Neural progenitor cell (in vitro differentiated cells): Measurements from ENCODE around the gene LMF1. TPM values are rescaled to one million over a fixed set of nuclear protein-coding genes. Genes with fewer than 3 reads are reported as not detected.

Source experiments
- DNase-seq: peaks from one replicate; pipeline ENCODE4 v3.0.0-alpha.2; 2016; ENCODE audit warnings: low spot score
- H2AFZ ChIP-seq: fragments of 200-600 bp; sonication (generic); replicated peaks from 2 replicates; pipeline ENCODE4 v1.6.1; 2016; ENCODE audit warnings: antibody characterized with exemption
- H3F3A ChIP-seq: fragments of 200-600 bp; sonication (generic); 2 replicates; pipeline ENCODE4 v1.6.1; 2016; ENCODE audit warnings: antibody characterized with exemption, low read depth
- H3K27ac ChIP-seq: fragments of 200-600 bp; sonication (generic); 2 replicates; pipeline ENCODE4 v1.5.1; 2016; ENCODE audit warnings: mild to moderate bottlenecking
- H3K27me3 ChIP-seq: fragments of 200-600 bp; sonication (generic); 2 replicates; pipeline ENCODE4 v1.6.1; 2016; ENCODE audit warnings: mild to moderate bottlenecking, moderate library complexity
- H3K36me3 ChIP-seq: fragments of 200-600 bp; sonication (generic); 2 replicates; pipeline ENCODE4 v1.5.1; 2016
- H3K4me1 ChIP-seq: fragments of 200-600 bp; sonication (generic); 2 replicates; pipeline ENCODE4 v1.6.1; 2016; ENCODE audit warnings: mixed run types
- H3K4me2 ChIP-seq: fragments of 200-600 bp; sonication (generic); 2 replicates; pipeline ENCODE4 v1.6.1; 2016
- H3K4me3 ChIP-seq: fragments of 200-600 bp; sonication (generic); 2 replicates; pipeline ENCODE4 v1.5.1; 2016
- H3K79me2 ChIP-seq: fragments of 200-600 bp; sonication (generic); 2 replicates; pipeline ENCODE4 v1.6.1; 2016; ENCODE audit warnings: low read depth
- H3K9ac ChIP-seq: fragments of 200-600 bp; sonication (generic); 2 replicates; pipeline ENCODE4 v1.6.1; 2016
- H3K9me3 ChIP-seq: fragments of 200-600 bp; sonication (generic); 2 replicates; pipeline ENCODE4 v1.5.1; 2016; ENCODE audit warnings: low read depth
- H4K20me1 ChIP-seq: fragments of 200-600 bp; sonication (generic); 2 replicates; pipeline ENCODE4 v1.6.1; 2016; ENCODE audit warnings: low read depth
- H3K27ac Mint-ChIP-seq: 3 replicates; pipeline ENCODE4 v1.8.0; 2021; ENCODE audit warnings: mixed read lengths
- H3K27me3 Mint-ChIP-seq: 2 replicates; pipeline ENCODE4 v1.8.0; 2022; ENCODE audit warnings: low read depth, mild to moderate bottlenecking, inconsistent platforms, moderate library complexity, mixed read lengths; ENCODE audit not compliant: insufficient read depth
- H3K36me3 Mint-ChIP-seq: 3 replicates; pipeline ENCODE4 v1.8.0; 2021; ENCODE audit warnings: mixed read lengths
- H3K4me1 Mint-ChIP-seq: 3 replicates; pipeline ENCODE4 v1.8.0; 2021; ENCODE audit warnings: mixed read lengths
- H3K4me3 Mint-ChIP-seq: 3 replicates; pipeline ENCODE4 v1.8.0; 2021; ENCODE audit warnings: mild to moderate bottlenecking, moderate library complexity, mixed read lengths
- H3K9me3 Mint-ChIP-seq: 3 replicates; pipeline ENCODE4 v1.8.0; 2020; ENCODE audit warnings: mixed read lengths
- EZH2 ChIP-seq: fragments of 200-600 bp; sonication (generic); IDR thresholded peaks from 2 replicates; pipeline ENCODE4 v1.6.1; 2017; ENCODE audit warnings: antibody characterized with exemption, mild to moderate bottlenecking, moderate library complexity
- EZH2phosphoT487 ChIP-seq: fragments of 200-600 bp; sonication (generic); IDR thresholded peaks from 2 replicates; pipeline ENCODE4 v1.6.1; 2017; ENCODE audit warnings: antibody characterized with exemption
- total RNA-seq: library from RNA; depleted of rRNA; stranded (reverse); fragments of >200 nt; gene quantifications from 2 replicates; pipeline ENCODE4 v1.2.3, GENCODE V29; 2015; ENCODE audit warnings: low replicate concordance
- TF ChIP-seq, protein P1 (sequence below): fragments of 200-600 bp; sonication (generic); IDR thresholded peaks from 2 replicates; pipeline ENCODE4 v1.5.1; 2017; ENCODE audit warnings: antibody characterized with exemption, mild to moderate bottlenecking

Gene LMF1
- total RNA-seq, 1 donor from 2014 or later = 3.4 TPM

GRCh38 chr16:976389-976931 is 5.7 kb upstream of the LMF1 start:
- H3K9ac ChIP-seq = no peak overlapping the region
- no peaks in the 10 kb centered on the region for H3K9me3 ChIP-seq
- H2AFZ ChIP-seq = no peak overlapping the region
- peaks cover 14% of the 10 kb centered on the region for H4K20me1 ChIP-seq
- Mint-ChIP-seq H3K4me3 (no peak overlapping the region), H3K4me1 (peaks cover 31% of the 10 kb centered on the region), H3K9me3 (no peaks in the 10 kb centered on the region), H3K36me3 (no peaks in the 10 kb centered on the region), H3K27ac (peak overlapping the region; percentile 37), H3K27me3 (peaks cover 26% of the 10 kb centered on the region)
- no peak for DNase-seq
- no peak overlapping the region for H3K4me3 ChIP-seq
- H3K4me1 ChIP-seq = peaks cover 22% of the 10 kb centered on the region
- no peak overlapping the region for H3K4me2 ChIP-seq
- no peak overlapping the region for H3K27ac ChIP-seq
- H3K79me2 ChIP-seq = no peaks in the 10 kb centered on the region
- H3K36me3 ChIP-seq = no peaks in the 10 kb centered on the region
- TF ChIP-seq EZH2 = no peak
- TF ChIP-seq EZH2phosphoT487 = no peak
- TF ChIP-seq, protein P1, sequence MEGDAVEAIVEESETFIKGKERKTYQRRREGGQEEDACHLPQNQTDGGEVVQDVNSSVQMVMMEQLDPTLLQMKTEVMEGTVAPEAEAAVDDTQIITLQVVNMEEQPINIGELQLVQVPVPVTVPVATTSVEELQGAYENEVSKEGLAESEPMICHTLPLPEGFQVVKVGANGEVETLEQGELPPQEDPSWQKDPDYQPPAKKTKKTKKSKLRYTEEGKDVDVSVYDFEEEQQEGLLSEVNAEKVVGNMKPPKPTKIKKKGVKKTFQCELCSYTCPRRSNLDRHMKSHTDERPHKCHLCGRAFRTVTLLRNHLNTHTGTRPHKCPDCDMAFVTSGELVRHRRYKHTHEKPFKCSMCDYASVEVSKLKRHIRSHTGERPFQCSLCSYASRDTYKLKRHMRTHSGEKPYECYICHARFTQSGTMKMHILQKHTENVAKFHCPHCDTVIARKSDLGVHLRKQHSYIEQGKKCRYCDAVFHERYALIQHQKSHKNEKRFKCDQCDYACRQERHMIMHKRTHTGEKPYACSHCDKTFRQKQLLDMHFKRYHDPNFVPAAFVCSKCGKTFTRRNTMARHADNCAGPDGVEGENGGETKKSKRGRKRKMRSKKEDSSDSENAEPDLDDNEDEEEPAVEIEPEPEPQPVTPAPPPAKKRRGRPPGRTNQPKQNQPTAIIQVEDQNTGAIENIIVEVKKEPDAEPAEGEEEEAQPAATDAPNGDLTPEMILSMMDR = no peak
- peaks cover 42% of the 10 kb centered on the region for H3K27me3 ChIP-seq
- peaks cover 36% of the 10 kb centered on the region for H3F3A ChIP-seq

- Histone ChIP-seq H3K4me2 (no peak overlapping the region), H2AFZ (no peak overlapping the region), H3K36me3 (no peaks in the 10 kb centered on the region), H4K20me1 (peaks cover 14% of the 10 kb centered on the region), H3K79me2 (no peaks in the 10 kb centered on the region), H3K9me3 (no peaks in the 10 kb centered on the region), H3K4me1 (peaks cover 18% of the 10 kb centered on the region), H3K4me3 (no peak overlapping the region), H3K27me3 (peaks cover 35% of the 10 kb centered on the region), H3K27ac (no peak overlapping the region), H3K9ac (no peak overlapping the region), H3F3A (peaks cover 35% of the 10 kb centered on the region)
- H3K36me3 Mint-ChIP-seq = no peaks in the 10 kb centered on the region
- TF ChIP-seq EZH2 = no peak
- TF ChIP-seq, protein P1 = no peak
- peaks cover 33% of the 10 kb centered on the region for H3K4me1 Mint-ChIP-seq
- DNase-seq = no peak
- peaks cover 25% of the 10 kb centered on the region for H3K27me3 Mint-ChIP-seq
- H3K27ac Mint-ChIP-seq = no peak overlapping the region
- H3K4me3 Mint-ChIP-seq = no peak overlapping the region
- no peaks in the 10 kb centered on the region for H3K9me3 Mint-ChIP-seq
Observed at GRCh38 chr16:975291-975690, 4.5 kb upstream of the LMF1 start.

- no peaks in the 10 kb centered on the region for H3K9me3 Mint-ChIP-seq
Observed at GRCh38 chr16:974611-975261, 4.0 kb upstream of the LMF1 start.

More at GRCh38 chr16:974611-975261, 4.0 kb upstream of the LMF1 start:
- Histone ChIP-seq H3K4me3 (no peak overlapping the region), H3K4me2 (no peak overlapping the region), H3K9ac (no peak overlapping the region), H4K20me1 (peaks cover 11% of the 10 kb centered on the region), H3K27me3 (peaks cover 33% of the 10 kb centered on the region), H3K79me2 (no peaks in the 10 kb centered on the region), H3K4me1 (peaks cover 18% of the 10 kb centered on the region), H3F3A (peaks cover 31% of the 10 kb centered on the region), H3K9me3 (no peaks in the 10 kb centered on the region), H3K27ac (no peak overlapping the region), H2AFZ (no peak overlapping the region), H3K36me3 (no peaks in the 10 kb centered on the region)
- no peak for DNase-seq
- TF ChIP-seq EZH2 (no peak), EZH2phosphoT487 (no peak)
- TF ChIP-seq, protein P1 = no peak
- H3K27ac Mint-ChIP-seq = no peak overlapping the region
- H3K27me3 Mint-ChIP-seq = peaks cover 25% of the 10 kb centered on the region
- H3K36me3 Mint-ChIP-seq = no peaks in the 10 kb centered on the region
- peaks cover 35% of the 10 kb centered on the region for H3K4me1 Mint-ChIP-seq
- H3K4me3 Mint-ChIP-seq = no peak overlapping the region
